Dedifferentiated amniotic fluid mesenchymal stem cell (primary cell): Measurements from ENCODE around the gene PDE6D.

ENCODE experiments used
- DNase-seq: peaks from one replicate; pipeline ENCODE4 v3.0.0-alpha.2; 2016; ENCODE audit errors: extremely low spot score

The PDE6D gene

GRCh38 chr2:231707927-231708772, 72.9 kb downstream of the PDE6D start, which contains the start of gene PTMA:
Gene PTMA (plus strand): TSS chr2:231708525. CDS start chr2:231708707, 182 bp downstream.
- peak; percentile 98 for DNase-seq

GRCh38 chr2:231707625-231707926, 73.5 kb downstream of the PDE6D start:
- no peak for DNase-seq

- DNase-seq: peak; percentile 98
Observed at GRCh38 chr2:231706731-231707624, 74.1 kb downstream of the PDE6D start.

- no peak for DNase-seq
Observed at GRCh38 chr2:231704017-231704416, 77.1 kb downstream of the PDE6D start.

GRCh38 chr2:231701456-231702373, 79.4 kb downstream of the PDE6D start:
- no peak for DNase-seq

GRCh38 chr2:231699006-231699405, 82.1 kb downstream of the PDE6D start:
- DNase-seq: no peak

GRCh38 chr2:231696004-231696367, 85.1 kb downstream of the PDE6D start:
- DNase-seq: peak; percentile 58

GRCh38 chr2:231693956-231694355, 87.1 kb downstream of the PDE6D start:
- DNase-seq: no peak

- no peak for DNase-seq
Observed at GRCh38 chr2:231692847-231693246, 88.2 kb downstream of the PDE6D start.

- DNase-seq: no peak
Observed at GRCh38 chr2:231691251-231691772, 89.8 kb downstream of the PDE6D start.

GRCh38 chr2:231689124-231689893, 91.8 kb downstream of the PDE6D start:
- no peak for DNase-seq

- DNase-seq: no peak
Observed at GRCh38 chr2:231688719-231689118, 92.4 kb downstream of the PDE6D start.

- DNase-seq: no peak
Observed at GRCh38 chr2:231687961-231688360, 93.1 kb downstream of the PDE6D start.

- no peak for DNase-seq
Observed at GRCh38 chr2:231687133-231687852, 93.8 kb downstream of the PDE6D start.

- DNase-seq: no peak
Observed at GRCh38 chr2:231686192-231687100, 94.6 kb downstream of the PDE6D start.

- no peak for DNase-seq
Observed at GRCh38 chr2:231685349-231686191, 95.5 kb downstream of the PDE6D start.

GRCh38 chr2:231684314-231685223, 96.5 kb downstream of the PDE6D start:
- no peak for DNase-seq
